HG03064 (cell line): ENCODE data around the gene TSPAN16.

Source experiments
- ATAC-seq: cut with Tn5 transposase; IDR thresholded peaks from one replicate; pipeline ENCODE4 v1.9.1; 2021; ENCODE audit warnings: low read depth; ENCODE audit not compliant: unreplicated experiment

The TSPAN16 gene, protein sequence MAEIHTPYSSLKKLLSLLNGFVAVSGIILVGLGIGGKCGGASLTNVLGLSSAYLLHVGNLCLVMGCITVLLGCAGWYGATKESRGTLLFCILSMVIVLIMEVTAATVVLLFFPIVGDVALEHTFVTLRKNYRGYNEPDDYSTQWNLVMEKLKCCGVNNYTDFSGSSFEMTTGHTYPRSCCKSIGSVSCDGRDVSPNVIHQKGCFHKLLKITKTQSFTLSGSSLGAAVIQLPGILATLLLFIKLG

DNA sequence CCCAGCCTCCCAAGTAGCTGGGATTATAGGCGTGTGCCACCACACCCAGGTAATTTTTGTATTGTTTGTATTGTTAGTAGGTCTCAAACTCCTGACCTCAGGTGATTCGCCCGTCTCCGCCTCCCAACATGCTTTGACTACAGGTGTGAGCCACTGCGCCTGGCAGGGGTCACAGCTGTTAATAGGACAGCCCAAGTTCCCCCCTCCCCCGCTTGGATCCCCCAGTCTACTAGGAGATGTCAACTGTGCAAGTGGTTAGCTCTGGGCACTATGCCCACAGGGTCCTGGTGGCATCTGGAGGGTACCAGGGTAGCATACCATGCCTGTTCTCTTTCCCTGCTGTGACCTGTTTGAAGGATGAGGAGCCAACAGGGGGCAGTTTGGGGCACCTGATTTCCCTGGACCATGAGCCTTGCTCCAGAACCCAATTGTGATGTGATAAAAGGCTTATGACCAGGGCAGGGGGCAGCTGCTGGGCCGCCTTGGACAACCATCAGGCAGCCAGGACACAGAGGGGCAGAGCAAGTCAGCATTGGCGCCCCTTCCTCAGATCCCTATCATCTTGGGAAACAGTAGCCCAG, at the start of gene TSPAN16:
Gene TSPAN16 (plus strand): TSS at position 496 of the 581 bp plus-strand sequence. CDS start 138 bp downstream, outside the sequence.
- no peak for ATAC-seq

DNA sequence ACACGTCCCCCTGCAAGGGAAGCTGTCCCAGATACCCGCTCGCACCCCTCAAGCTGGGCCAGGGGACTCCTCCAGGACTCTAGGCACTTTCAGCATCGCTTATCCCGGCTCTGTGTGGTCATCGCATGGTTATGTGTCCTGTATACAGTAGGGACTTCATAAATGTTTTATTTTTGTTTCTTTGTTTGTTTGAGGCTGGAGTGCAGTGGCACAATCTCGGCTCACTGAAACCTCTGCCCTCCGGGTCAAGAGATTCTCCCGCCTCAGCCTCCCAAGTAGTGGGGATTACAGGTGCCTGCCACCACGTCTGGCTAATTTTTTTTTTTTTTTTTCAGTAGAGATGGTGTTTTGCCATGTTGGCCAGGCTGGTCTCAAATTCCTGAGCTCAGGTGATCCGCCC, 49.0 kb upstream of the TSPAN16 start:
- ATAC-seq, result no peak

DNA sequence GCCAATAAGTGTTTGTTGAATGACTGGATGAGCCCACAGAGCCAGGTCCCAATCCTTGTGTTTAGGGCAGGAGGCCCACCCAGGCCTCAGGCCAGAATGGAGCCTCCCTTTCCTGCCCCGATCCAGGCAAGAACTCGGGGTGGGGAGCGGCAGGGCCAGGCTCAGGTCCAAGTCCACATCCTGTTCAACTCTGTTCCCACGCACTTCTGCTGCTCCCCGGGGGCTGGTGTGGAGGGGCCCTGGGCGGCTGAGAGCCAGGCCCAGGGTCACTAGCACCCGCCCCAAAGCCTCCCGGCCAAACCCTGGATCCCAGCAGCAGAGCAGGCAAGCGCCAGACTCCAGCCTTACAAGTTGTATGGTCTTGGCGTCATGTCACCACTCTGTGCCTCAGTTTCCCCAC, 48.6 kb upstream of the TSPAN16 start:
- ATAC-seq, result no peak

DNA sequence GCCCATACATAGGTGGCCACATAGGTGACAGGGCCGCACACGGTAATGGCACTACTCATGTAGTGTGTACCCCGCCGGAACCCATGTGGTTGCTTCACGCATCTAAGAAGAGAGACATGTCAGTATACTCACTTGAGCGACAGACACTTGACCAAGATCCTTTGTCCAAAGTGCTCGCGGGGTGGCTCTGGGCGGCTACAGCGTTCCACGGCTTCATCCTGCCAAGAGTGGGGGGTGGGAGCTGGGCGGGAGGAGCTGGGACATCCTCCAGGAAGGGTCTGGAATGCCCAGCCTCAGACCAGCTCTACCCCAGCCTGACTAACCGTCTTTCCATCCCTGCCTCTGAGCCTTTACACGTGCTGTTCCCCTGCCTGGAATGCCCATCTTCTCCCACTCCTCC, 48.0 kb upstream of the TSPAN16 start:
- no peak for ATAC-seq

DNA sequence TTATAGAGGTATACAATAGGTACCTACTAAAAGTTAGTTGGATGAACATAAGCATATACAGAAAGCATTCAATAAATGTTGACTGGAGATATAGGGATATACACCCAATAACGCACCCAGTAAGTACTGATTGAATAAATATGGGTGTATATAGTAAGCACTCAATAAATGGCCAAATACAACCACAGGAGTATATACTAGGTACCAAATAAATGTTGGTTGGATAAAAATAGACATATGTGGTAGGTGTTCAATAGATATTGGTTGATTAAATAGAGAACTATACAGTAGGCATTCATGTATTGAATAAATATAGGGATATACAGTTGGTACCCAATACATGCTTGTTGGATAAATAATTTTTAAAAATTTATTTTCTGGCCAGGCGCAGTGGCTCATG, 47.1 kb upstream of the TSPAN16 start:
- ATAC-seq, result no peak

DNA sequence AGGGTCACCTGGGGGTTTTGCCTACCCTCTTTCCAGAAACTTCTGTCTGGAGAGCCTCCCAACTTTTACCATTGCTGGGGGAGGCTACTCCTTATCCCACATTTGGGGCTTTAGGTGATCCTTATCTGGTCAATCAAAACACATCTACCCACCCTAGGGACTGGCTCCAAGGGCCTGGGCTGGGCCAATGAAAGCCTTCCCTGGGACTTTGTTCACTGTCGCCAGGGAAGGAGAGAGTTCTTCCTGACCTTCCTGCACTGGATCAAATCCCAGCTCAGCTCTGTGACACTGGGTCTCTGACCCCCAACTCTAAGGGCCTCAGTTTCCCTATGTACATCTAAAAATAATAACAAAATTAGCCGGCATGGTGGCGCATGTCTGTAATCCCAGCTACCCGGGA, 44.7 kb upstream of the TSPAN16 start:
- ATAC-seq, result no peak

DNA sequence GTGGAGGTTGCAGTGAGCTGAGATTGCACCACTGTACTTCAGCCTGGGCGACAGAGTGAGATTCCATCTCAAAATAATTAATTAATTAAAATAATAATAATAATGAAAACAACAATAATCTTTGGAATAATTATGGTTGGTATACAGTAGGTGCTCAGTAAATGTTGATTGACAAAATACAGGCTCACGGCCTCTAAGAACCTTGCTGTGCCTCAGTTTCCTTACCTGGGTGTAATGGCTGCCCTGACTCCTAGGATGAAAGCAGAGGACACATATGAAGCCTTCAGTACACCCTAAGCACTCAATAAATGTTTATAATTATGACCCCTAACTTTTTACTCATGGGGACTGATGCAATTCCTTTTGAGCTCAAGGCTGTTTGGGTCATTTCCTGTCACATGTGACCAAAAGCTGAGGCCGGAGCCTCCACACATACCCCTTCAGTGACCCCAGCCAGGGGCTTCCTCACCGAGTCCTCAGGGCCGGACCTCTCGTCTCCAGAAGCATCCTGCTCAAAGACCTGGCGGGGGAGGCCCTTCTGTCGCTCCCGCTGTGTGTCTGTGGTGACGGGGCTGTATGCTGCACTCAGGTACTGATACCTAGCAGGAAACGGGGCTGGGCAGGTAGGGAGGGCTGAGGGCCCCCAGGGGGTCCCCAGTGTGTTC, 44.2 kb upstream of the TSPAN16 start:
- ATAC-seq, result no peak

DNA sequence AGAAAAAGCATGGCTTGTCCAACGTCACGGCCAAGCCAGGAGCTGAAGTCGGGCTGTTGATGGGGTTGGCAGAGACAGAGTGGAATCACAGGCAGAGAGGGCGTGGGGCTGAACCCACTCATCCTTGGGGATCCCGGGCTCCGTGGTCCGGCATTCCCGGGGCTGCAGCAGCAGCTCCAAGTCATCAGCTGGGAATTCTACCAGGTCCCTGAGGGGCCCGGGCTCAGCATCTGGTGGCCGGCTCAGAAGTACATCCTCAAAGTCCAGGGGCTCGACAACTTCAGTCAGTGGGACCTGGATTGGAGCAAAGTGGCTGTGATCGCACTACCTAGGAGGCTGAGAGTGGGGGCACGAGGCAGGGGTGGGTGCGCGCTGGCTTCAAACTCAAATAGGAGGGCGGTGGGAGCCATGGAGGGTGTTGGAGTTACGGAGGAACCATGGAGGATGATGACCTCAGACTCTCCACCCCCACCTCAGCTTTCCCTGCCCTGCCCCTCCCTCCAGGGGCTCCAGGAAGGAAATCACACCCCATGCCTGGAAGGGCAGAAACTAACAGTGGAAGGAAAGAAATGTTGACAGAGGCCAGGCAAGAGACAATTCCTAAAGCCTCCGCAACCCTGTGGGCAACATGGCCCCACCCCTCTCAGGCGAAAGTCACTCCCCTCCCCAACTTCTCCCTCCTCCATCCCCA, 43.1 kb upstream of the TSPAN16 start:
- no peak for ATAC-seq

DNA sequence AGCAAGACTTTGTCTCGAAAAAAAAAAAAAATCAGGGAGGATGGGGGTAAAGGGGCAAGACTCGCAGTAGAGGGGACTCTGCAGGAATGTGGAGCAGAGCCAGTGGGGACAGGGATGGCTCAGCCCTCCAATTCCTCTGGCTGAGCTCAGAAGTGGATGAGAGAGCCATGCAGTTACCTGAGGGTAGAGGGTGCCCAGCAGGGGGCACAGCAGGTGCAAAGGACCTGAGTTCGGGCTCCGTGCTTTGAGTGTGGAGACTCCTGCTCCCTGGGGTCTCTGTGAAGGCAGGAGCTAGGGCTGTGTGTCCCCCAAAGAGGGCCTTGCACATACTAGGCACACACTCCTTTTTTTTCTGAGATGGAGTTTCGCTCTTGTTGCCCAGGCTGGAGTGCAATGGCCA, 41.3 kb upstream of the TSPAN16 start:
- ATAC-seq, result no peak

DNA sequence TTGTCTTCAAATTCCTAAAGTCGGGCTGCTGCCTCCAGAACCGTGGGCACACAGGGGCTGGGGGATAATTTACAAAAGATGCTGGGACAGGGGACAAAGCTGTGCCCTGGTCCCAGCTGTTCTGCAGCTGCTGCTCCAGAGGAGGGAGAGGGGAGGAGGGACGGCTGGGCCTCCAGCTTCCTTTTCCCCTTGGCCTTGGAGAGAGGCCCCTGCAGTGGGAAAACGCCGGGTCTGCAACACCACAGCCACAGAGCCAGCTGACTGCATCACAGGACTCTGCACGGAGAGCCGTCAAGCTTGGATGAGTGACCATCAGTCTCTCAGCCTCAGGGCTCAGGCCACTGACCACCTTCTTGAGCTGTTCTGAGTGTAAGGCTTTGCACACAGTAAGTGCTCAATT, 39.8 kb upstream of the TSPAN16 start:
- ATAC-seq, result no peak

DNA sequence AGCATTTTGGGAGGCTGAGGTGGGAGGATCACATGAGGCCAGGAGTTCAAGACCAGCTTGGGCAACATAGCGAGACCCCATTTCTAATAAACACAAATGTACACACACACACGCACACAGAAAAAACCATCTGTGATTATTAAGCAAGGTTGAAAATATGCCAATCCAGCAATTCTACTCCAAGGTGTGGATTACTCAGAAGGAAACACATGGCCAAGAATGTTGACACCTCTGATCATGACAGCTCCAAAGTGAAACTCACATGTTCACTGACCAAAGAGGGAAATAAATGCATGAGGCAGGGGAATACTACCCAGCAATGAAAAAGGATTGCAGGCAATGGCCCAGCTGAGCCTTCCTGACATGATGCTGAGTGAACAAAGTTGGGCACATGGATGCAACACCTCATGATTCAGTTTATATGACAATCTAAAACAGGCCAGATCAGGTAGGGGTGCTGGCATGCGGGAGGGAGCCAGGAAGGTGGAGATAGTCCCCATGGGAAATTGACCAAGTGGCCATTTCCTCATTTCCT, 38.0 kb upstream of the TSPAN16 start:
- no peak for ATAC-seq

DNA sequence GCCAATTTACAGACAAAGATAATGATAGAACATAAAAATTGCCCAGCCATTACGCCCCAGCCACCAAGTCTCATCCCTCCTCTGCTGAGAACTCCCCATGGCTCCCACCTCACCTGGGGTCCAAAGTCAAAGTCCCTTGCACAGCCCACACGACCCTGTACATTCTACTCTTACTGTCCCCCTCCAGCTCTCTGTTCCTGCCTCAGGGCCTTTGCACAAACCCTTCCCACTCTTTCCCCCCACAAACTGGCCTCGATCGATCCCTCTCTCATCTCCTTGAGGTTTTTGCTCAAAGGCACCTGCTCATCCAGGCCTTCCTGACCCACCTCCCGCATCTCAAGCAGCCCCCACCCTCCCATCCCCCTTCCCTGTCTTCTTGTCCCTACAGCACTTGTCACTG, 35.0 kb upstream of the TSPAN16 start:
- ATAC-seq, result no peak

DNA sequence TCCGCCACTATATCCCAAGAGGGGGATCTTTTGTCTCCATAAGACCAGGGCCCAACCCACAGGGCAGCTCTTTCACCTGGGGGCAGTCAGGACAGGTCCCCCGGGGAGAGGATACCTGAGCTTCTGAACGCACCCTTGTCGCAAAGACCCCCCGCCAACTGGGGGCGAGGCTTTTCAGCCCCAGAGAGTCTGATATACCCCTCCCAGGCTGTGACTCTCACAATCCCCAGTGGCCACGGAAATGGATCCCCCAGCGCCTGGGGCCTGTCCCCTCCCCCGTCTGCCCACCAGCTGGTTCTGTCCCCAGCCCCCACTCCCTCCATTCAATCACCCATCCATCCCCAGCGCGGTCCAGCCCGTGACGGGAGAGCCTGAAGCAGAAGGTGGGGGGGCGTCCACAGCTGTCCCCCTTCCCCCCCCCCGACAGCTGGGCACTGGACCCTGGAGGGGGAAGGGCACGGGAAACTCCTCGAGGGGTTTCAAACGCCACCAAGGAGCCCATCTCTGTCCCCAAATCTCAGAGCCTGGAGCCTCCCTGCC, 34.5 kb upstream of the TSPAN16 start:
- no peak for ATAC-seq

DNA sequence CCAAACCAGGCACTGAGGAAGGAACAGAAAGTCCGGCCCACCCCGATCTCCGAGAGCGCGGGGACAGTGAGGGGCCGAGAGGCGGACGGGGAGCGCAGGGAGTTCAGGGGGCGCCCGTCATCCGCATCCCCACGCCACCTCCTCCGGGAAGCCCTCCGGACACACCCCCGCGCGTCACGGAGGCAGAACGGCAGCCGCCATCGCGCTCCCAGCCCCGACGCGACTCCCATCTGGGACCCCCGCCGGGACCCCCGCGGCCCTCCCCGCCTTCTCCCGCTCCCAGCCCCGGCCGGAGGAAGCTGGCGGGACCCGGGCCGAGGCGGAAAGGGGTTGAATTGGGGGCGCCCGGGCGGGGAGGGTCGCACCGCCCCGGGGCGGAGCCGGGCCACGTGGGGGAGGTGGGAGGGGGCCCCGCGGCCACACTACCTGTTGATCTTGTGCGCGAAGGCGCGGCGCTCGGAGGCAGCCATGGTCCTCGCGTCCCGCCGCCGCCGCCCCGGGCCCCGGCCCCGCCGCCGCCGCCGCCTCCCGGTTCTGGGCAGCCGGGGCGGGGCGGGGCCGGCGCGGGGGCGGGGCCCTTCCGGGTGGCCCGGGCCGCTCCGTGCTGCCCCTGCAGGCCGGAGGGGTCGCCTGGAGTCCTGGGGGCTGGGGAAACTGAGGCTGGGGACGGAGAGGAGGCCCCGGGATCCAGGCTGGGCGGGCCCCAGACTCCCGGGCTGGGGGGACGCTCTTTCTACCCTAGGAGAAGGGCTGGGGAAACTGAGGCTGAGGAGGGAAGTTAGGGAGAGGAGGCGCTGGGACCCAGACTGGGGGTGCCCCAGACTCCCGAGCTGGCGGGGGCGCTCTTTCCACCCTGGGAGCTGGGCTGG, 33.8 kb upstream of the TSPAN16 start, which contains the start of gene DOCK6:
Gene DOCK6 (minus strand): TSS at position 554 of the 869 bp plus-strand sequence. CDS start 84 bp downstream, at position 470.
- no peak for ATAC-seq

DNA sequence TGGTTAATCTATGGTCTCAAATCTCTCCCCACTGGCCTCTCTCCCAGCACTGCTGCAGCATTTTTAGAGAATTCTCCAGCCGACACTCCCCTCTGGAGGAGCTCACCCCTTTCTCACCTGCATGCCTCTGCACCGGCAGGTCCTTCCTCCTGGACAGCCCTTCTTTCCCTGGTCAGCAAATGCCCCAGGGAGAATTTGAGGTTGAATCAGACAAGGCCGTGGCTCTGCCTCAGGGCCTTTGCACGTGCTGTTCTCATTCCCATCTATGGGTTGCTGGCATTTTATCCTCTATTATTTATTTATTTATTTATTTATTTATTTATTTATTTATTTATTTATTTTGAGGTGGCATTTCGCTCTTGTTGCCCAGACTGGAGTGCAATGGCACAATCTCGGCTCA, 32.2 kb upstream of the TSPAN16 start:
- ATAC-seq, result no peak

DNA sequence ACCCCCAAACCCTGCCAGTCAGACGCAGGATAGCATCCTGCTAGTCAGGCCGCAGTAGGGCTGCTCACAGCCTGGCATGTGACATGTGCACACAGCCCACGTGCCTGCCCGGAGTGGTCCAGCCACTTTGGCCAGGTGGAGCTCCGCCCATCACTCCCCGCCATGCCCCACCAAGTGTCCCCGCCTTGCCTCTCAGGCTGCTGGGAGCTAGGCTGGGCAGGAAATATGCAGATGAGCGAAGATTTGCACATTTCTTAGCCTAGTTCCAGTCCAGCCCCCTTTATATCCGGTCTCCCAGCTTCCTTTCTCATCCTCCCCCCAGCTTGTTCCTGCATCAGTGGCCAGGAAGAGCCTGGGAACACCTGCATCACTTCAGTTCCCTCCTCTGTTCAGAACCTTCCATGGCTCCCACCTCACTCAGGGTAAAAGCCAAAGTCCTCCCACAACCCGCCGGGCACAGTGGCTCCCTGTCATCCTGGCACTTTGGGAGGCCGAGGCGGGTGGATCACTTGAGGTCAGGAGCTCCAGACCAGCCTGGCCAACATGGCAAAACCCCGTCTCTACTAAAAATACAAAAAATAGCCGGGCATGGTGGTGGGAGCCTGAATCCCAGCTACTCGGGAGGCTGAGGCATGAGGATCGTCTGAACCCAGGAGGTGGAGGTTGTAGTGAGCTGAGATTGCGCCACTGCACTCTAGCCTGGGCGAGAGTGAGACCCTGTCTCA, 31.3 kb upstream of the TSPAN16 start:
- ATAC-seq, result no peak

DNA sequence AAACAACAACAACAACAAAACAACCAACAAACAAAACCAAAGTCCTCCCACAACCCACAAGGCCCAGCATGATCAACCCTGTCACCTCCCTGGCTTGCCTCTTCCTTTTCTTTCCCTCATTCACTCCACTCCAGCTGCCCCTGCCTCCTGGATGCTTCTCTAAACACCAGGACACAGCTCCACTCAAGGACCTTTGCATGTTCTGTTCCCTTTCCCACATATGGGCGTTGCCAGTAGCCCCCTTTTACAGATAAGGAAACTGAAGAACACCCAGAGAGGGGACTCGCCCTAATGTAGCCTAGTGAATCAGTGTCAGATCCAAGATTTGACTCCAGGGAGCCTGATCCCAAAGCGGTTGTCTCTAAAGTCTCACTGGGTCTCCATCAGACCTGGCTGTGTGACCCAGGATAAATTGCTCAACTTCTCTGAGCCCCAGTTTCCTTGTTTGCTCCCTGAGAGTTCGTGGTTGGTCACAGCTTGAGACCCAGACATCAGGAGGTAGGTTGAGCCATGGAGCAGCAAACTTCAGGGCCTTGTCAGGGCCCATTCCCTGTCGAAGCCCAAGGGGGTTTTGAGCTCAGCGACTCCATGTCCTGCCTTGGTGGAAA, 30.7 kb upstream of the TSPAN16 start:
- ATAC-seq, result no peak

DNA sequence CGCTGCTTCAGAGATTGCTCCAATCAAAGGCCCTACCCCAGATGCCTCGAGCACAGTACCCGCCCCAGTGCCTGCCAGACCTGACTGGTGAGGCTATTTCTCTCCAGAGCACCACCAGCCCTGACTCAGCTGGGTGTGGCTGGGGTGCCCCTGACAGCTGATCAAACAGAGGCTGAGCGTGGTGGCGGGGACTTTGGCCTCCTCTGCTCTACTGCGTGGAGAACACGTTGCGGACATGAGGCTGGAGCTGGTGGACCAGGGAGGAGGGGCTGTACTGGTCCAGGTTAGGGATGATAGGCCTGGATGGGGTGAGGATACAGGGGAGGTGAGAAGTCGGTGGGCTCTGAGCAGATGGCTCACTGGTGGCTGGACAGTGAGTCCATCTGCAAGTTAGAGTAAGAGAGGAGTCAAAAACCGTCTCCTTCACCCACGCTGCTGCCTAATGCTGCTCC, 30.1 kb upstream of the TSPAN16 start:
- ATAC-seq, result no peak
